Ishikawa (cell line): ENCODE data around the gene TTC27.

Source experiments
- ZBTB7A ChIP-seq: IDR thresholded peaks from 2 replicates; pipeline ENCODE4 v1.6.1; 2012; ENCODE audit warnings: low read depth
- TF ChIP-seq, protein P1 (sequence below): IDR thresholded peaks from 2 replicates; pipeline ENCODE4 v1.6.1; 2012; ENCODE audit warnings: low read depth, mild to moderate bottlenecking

DNA sequence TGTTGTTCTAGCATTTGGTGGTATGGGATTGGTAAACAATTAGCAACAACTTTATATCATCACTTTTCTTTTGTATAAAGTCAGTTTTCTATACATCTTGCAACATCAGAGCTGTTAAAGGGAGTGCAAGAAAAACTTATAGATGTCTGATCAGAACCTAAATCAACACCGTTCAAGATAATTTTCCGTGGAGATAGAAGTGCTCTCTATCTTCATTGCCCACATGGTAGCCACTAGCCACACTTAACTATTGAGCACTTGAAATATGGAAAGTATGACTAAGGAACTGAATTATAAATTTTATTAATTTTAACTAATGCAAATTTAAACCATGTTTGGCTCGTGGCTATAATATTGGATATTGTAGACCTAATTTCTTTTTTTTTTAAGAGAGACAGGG, 5.2 kb downstream of the TTC27 start:
- TF ChIP-seq, protein P1, sequence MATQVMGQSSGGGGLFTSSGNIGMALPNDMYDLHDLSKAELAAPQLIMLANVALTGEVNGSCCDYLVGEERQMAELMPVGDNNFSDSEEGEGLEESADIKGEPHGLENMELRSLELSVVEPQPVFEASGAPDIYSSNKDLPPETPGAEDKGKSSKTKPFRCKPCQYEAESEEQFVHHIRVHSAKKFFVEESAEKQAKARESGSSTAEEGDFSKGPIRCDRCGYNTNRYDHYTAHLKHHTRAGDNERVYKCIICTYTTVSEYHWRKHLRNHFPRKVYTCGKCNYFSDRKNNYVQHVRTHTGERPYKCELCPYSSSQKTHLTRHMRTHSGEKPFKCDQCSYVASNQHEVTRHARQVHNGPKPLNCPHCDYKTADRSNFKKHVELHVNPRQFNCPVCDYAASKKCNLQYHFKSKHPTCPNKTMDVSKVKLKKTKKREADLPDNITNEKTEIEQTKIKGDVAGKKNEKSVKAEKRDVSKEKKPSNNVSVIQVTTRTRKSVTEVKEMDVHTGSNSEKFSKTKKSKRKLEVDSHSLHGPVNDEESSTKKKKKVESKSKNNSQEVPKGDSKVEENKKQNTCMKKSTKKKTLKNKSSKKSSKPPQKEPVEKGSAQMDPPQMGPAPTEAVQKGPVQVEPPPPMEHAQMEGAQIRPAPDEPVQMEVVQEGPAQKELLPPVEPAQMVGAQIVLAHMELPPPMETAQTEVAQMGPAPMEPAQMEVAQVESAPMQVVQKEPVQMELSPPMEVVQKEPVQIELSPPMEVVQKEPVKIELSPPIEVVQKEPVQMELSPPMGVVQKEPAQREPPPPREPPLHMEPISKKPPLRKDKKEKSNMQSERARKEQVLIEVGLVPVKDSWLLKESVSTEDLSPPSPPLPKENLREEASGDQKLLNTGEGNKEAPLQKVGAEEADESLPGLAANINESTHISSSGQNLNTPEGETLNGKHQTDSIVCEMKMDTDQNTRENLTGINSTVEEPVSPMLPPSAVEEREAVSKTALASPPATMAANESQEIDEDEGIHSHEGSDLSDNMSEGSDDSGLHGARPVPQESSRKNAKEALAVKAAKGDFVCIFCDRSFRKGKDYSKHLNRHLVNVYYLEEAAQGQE: no peak
- no peak for TF ChIP-seq ZBTB7A
